Astrocyte (in vitro differentiated cells and primary cell): Measurements from ENCODE around the gene SLIT3. TPM values are rescaled to one million over a fixed set of nuclear protein-coding genes. Genes with fewer than 3 reads are reported as not detected.

Experiments used
- DNase-seq: peaks from one replicate; pipeline ENCODE4 v3.0.0-alpha.2; 2010; ENCODE audit warnings: low read depth
- FAIRE-seq: peaks from 2 replicates; lab custom pipeline; 2011; peaks lifted over from hg19 to GRCh38; lab: Jason Lieb, UNC
- H2AFZ ChIP-seq: 2 replicates; pipeline ENCODE4 v1.6.0; 2012; ENCODE audit warnings: low read depth, low read length, inconsistent platforms
- H3K27ac ChIP-seq: 2 replicates; pipeline ENCODE4 v1.5.1; 2011; ENCODE audit warnings: low read depth, low read length, inconsistent platforms
- H3K27me3 ChIP-seq: 2 replicates; pipeline ENCODE4 v1.6.0; 2011; ENCODE audit warnings: low read length, inconsistent platforms; ENCODE audit not compliant: insufficient read depth
- H3K36me3 ChIP-seq: 2 replicates; pipeline ENCODE4 v1.5.1; 2011; ENCODE audit warnings: low read length, inconsistent platforms; ENCODE audit not compliant: insufficient read depth
- H3K4me1 ChIP-seq: 2 replicates; pipeline ENCODE4 v1.5.1; 2011; ENCODE audit warnings: low read length, inconsistent platforms; ENCODE audit not compliant: insufficient read depth
- H3K4me2 ChIP-seq: 2 replicates; pipeline ENCODE4 v1.6.0; 2012; ENCODE audit warnings: low read length, inconsistent platforms
- H3K4me3 ChIP-seq: 2 replicates; pipeline ENCODE4 v1.5.1; 2011; ENCODE audit warnings: low read depth, mild to moderate bottlenecking, low read length, inconsistent platforms; ENCODE audit not compliant: insufficient read depth
- H3K79me2 ChIP-seq: 2 replicates; pipeline ENCODE4 v1.6.0; 2012; ENCODE audit warnings: mild to moderate bottlenecking, low read length, inconsistent platforms; ENCODE audit not compliant: insufficient read depth
- H3K9ac ChIP-seq: 2 replicates; pipeline ENCODE4 v1.6.0; 2012; ENCODE audit warnings: mild to moderate bottlenecking, low read length, inconsistent platforms
- H3K9me3 ChIP-seq: 2 replicates; pipeline ENCODE4 v1.5.1; 2012; ENCODE audit warnings: low read depth, mild to moderate bottlenecking, low read length, inconsistent platforms; ENCODE audit not compliant: insufficient read depth
- H4K20me1 ChIP-seq: 2 replicates; pipeline ENCODE4 v1.6.0; 2012; ENCODE audit warnings: low read length, inconsistent platforms; ENCODE audit not compliant: insufficient read depth
- H3K27ac Mint-ChIP-seq: one replicate; pipeline ENCODE4 v1.8.0; 2021; ENCODE audit warnings: mild to moderate bottlenecking, mixed read lengths; ENCODE audit not compliant: unreplicated experiment
- H3K27me3 Mint-ChIP-seq: one replicate; pipeline ENCODE4 v1.8.0; 2021; ENCODE audit warnings: low read depth, mixed read lengths; ENCODE audit not compliant: unreplicated experiment
- H3K36me3 Mint-ChIP-seq: one replicate; pipeline ENCODE4 v1.8.0; 2021; ENCODE audit warnings: low read depth, mixed read lengths; ENCODE audit not compliant: unreplicated experiment
- H3K4me1 Mint-ChIP-seq: one replicate; pipeline ENCODE4 v1.8.0; 2021; ENCODE audit warnings: low read depth, mixed read lengths; ENCODE audit not compliant: unreplicated experiment
- H3K4me3 Mint-ChIP-seq: one replicate; pipeline ENCODE4 v1.8.0; 2021; ENCODE audit warnings: mild to moderate bottlenecking, moderate library complexity, mixed read lengths; ENCODE audit not compliant: unreplicated experiment
- H3K9me3 Mint-ChIP-seq: one replicate; pipeline ENCODE4 v1.8.0; 2021; ENCODE audit warnings: mild to moderate bottlenecking, mixed read lengths; ENCODE audit not compliant: unreplicated experiment
- CTCF ChIP-seq: IDR thresholded peaks from 2 replicates; pipeline ENCODE4 v1.5.1; 2011; ENCODE audit warnings: low read depth, mild to moderate bottlenecking, inconsistent platforms, low read length, moderate library complexity; ENCODE audit not compliant: insufficient read depth
- EZH2 ChIP-seq: IDR thresholded peaks from 2 replicates; pipeline ENCODE4 v1.6.1; 2012; ENCODE audit warnings: mild to moderate bottlenecking, low read length, inconsistent platforms; ENCODE audit not compliant: insufficient read depth
- total RNA-seq: library from RNA; stranded (reverse); gene quantifications from 2 replicates; pipeline ENCODE4 v1.2.1, GENCODE V29; 2021

SLIT3 gene
- total RNA-seq, 1 donor from 2014 or later, result 20.7 TPM

- H3K9me3 Mint-ChIP-seq, result no peaks in the 10 kb centered on the region
- H3K27ac Mint-ChIP-seq, result no peak overlapping the region
- H3K4me3 Mint-ChIP-seq, result no peak overlapping the region
- TF ChIP-seq EZH2, result no peak
- H3K4me1 Mint-ChIP-seq, result peaks cover 36% of the 10 kb centered on the region
- no peaks in the 10 kb centered on the region for H3K9me3 ChIP-seq
- no peak overlapping the region for H3K4me3 ChIP-seq
- no peaks in the 10 kb centered on the region for H3K79me2 ChIP-seq
- no peaks in the 10 kb centered on the region for H3K36me3 Mint-ChIP-seq
- peaks cover 21% of the 10 kb centered on the region for H3K4me1 ChIP-seq
- no peaks in the 10 kb centered on the region for H3K36me3 ChIP-seq
- H3K27me3 Mint-ChIP-seq, result peaks cover 5% of the 10 kb centered on the region
- DNase-seq (peak; percentile 51), FAIRE-seq (no peak)
- H4K20me1 ChIP-seq, result no peaks in the 10 kb centered on the region
- no peak overlapping the region for H3K27ac ChIP-seq
- no peak overlapping the region for H2AFZ ChIP-seq
- no peak overlapping the region for H3K9ac ChIP-seq
- H3K4me2 ChIP-seq, result no peak overlapping the region
- H3K27me3 ChIP-seq, result no peaks in the 10 kb centered on the region
Observed at GRCh38 chr5:169347786-169348185, 46.8 kb upstream of the SLIT3 start.

GRCh38 chr5:169344629-169345028 is 43.7 kb upstream of the SLIT3 start:
- peak; percentile 69 for FAIRE-seq
- H3K4me3 ChIP-seq, result no peak overlapping the region
- H3K9ac ChIP-seq, result no peak overlapping the region
- H3K36me3 Mint-ChIP-seq, result no peaks in the 10 kb centered on the region
- H3K27me3 Mint-ChIP-seq, result peaks cover 5% of the 10 kb centered on the region
- H3K4me1 Mint-ChIP-seq, result peaks cover 14% of the 10 kb centered on the region
- H3K79me2 ChIP-seq, result no peaks in the 10 kb centered on the region
- no peak overlapping the region for H3K4me3 Mint-ChIP-seq
- H3K4me2 ChIP-seq, result no peak overlapping the region
- H4K20me1 ChIP-seq, result no peaks in the 10 kb centered on the region
- peaks cover under 1% of the 10 kb centered on the region for H3K4me1 ChIP-seq
- no peak overlapping the region for H3K27ac ChIP-seq
- no peaks in the 10 kb centered on the region for H3K9me3 ChIP-seq
- no peak overlapping the region for H2AFZ ChIP-seq
- no peaks in the 10 kb centered on the region for H3K27me3 ChIP-seq
- no peak overlapping the region for H3K27ac Mint-ChIP-seq
- TF ChIP-seq CTCF (no peak), EZH2 (no peak)
- DNase-seq, result peak; percentile 29
- H3K9me3 Mint-ChIP-seq, result no peaks in the 10 kb centered on the region
- no peaks in the 10 kb centered on the region for H3K36me3 ChIP-seq

DNA sequence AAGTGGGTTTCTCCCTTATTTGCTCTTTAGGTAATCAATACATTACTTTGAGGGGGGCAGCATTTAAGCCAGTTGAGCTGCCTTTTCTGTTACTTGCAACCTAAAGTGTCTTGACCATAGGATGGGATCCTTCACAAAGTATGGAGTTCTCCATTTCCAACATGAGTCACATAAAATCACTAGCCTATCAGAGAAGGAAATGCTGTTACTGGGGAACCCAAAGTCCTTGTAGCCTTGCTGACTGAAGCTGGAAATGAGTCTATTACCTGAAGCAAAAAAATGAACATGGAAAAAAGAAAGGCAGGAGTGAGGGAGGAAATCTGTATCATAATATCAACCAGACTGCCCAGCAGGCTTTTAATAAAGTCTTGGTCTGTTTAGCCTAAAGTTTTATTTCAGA is 42.8 kb upstream of the SLIT3 start:
- Histone ChIP-seq H3K9ac (no peak overlapping the region), H3K9me3 (no peaks in the 10 kb centered on the region), H3K27me3 (no peaks in the 10 kb centered on the region), H3K4me3 (no peak overlapping the region), H4K20me1 (no peaks in the 10 kb centered on the region), H2AFZ (no peak overlapping the region), H3K36me3 (no peaks in the 10 kb centered on the region), H3K79me2 (no peaks in the 10 kb centered on the region), H3K27ac (no peak overlapping the region), H3K4me1 (no peaks in the 10 kb centered on the region), H3K4me2 (no peak overlapping the region)
- no peak overlapping the region for H3K4me3 Mint-ChIP-seq
- TF ChIP-seq EZH2 (no peak), CTCF (no peak)
- FAIRE-seq, result no peak
- H3K4me1 Mint-ChIP-seq, result peaks cover 13% of the 10 kb centered on the region
- no peak overlapping the region for H3K27ac Mint-ChIP-seq
- H3K36me3 Mint-ChIP-seq, result no peaks in the 10 kb centered on the region
- no peaks in the 10 kb centered on the region for H3K9me3 Mint-ChIP-seq
- no peak for DNase-seq
- peaks cover 10% of the 10 kb centered on the region for H3K27me3 Mint-ChIP-seq
